ENCODE results near the gene AQP7. TPM values are rescaled to one million over a fixed set of nuclear protein-coding genes. Genes with fewer than 3 reads are reported as not detected.
"Not testable (repeated sequence)": the region's sequence is repeated elsewhere in the genome, so short reads cannot be mapped to it uniquely, and the experiment has no call there.

Gene AQP7
- total and polyA plus RNA-seq, 4 donors = 0.74 to 3.9 (median 1.5) TPM

- no peaks in the 10 kb centered on the region for H3K27me3 ChIP-seq (ENCODE audit: control insufficient read depth in 3 of 3, insufficient read depth in 3 of 3, low read length in 2 of 3)
- TF ChIP-seq CTCF (IDR thresholded peaks at IDR 0.05; ENCODE audit: control extremely low read depth, extremely low read depth) = no peak
- peaks cover 0 to 3% (median 0%) of the 10 kb centered on the region in 4 donors for H3K9me3 ChIP-seq (ENCODE audit: control insufficient read depth in 4 of 4, insufficient read depth in 3 of 4, low read length in 3 of 4)
- DNase-seq (no peak), ATAC-seq (ENCODE audit: insufficient read depth, low FRiP score) (no peak)
- H3K27ac ChIP-seq (ENCODE audit: low read depth in 1 of 2, low read length in 1 of 2) = no peak overlapping the region
- no peak overlapping the region for H3K4me3 ChIP-seq
- no peak overlapping the region for H3K9ac ChIP-seq (ENCODE audit: insufficient read depth in 1 of 2, low read length in 2 of 2)
- H3K4me1 ChIP-seq (ENCODE audit: control insufficient read depth in 5 of 5, insufficient read depth in 5 of 5, low read length in 5 of 5) = no peaks in the 10 kb centered on the region
- H3K36me3 ChIP-seq (ENCODE audit: control insufficient read depth in 4 of 4, insufficient read depth in 4 of 4, low read length in 4 of 4) = peaks cover 29 to 57% (median 45%) of the 10 kb centered on the region in 4 donors
- 91 to 100% methylated on average over 2 of the region's 2 CpGs for WGBS, 2 donors
These were observed 35.3 kb downstream of the AQP7 start for GRCh38 chr9:33366979-33367480.

- 97% methylated on average over 4 of the region's 4 CpGs for WGBS, 2 donors
- not testable (repeated sequence) for DNase-seq; H3K27me3 ChIP-seq (ENCODE audit: control insufficient read depth in 3 of 3, insufficient read depth in 3 of 3, low read length in 2 of 3); H3K27ac ChIP-seq (ENCODE audit: low read depth in 1 of 2, low read length in 1 of 2); ATAC-seq (ENCODE audit: insufficient read depth, low FRiP score); H3K4me1 ChIP-seq (ENCODE audit: control insufficient read depth in 5 of 5, insufficient read depth in 5 of 5, low read length in 5 of 5); H3K9ac ChIP-seq (ENCODE audit: insufficient read depth in 1 of 2, low read length in 2 of 2); H3K9me3 ChIP-seq (ENCODE audit: control insufficient read depth in 4 of 4, insufficient read depth in 3 of 4, low read length in 3 of 4); H3K4me3 ChIP-seq
- peaks cover 19 to 40% (median 27%) of the 10 kb centered on the region in 4 donors for H3K36me3 ChIP-seq (ENCODE audit: control insufficient read depth in 4 of 4, insufficient read depth in 4 of 4, low read length in 4 of 4)
These were observed 37.6 kb downstream of the AQP7 start for GRCh38 chr9:33364814-33365213.

- Histone ChIP-seq H3K27me3 (ENCODE audit: control insufficient read depth in 3 of 3, insufficient read depth in 3 of 3, low read length in 2 of 3) (no peaks in the 10 kb centered on the region), H3K9me3 (ENCODE audit: control insufficient read depth in 4 of 4, insufficient read depth in 3 of 4, low read length in 3 of 4) (peaks cover 0 to 3% (median 0%) of the 10 kb centered on the region in 4 donors), H3K36me3 (ENCODE audit: control insufficient read depth in 4 of 4, insufficient read depth in 4 of 4, low read length in 4 of 4) (peaks cover 19 to 40% (median 26%) of the 10 kb centered on the region in 4 donors), H3K4me1 (ENCODE audit: control insufficient read depth in 5 of 5, insufficient read depth in 5 of 5, low read length in 5 of 5) (no peaks in the 10 kb centered on the region), H3K9ac (ENCODE audit: insufficient read depth in 1 of 2, low read length in 2 of 2) (no peak overlapping the region), H3K27ac (ENCODE audit: low read depth in 1 of 2, low read length in 1 of 2) (no peak overlapping the region), H3K4me3 (no peak overlapping the region)
- TF ChIP-seq CTCF (IDR thresholded peaks at IDR 0.05; ENCODE audit: control extremely low read depth, extremely low read depth) = no peak
- ATAC-seq (ENCODE audit: insufficient read depth, low FRiP score) = no peak
- whole genome bisulfite sequencing, 2 donors = 92 to 96% methylated on average over 2 of the region's 2 CpGs
- no peak for DNase-seq
These were observed 38.2 kb downstream of the AQP7 start for GRCh38 chr9:33364127-33364526.

- H3K27ac ChIP-seq (ENCODE audit: low read depth in 1 of 2, low read length in 1 of 2); DNase-seq; H3K27me3 ChIP-seq (ENCODE audit: control insufficient read depth in 3 of 3, insufficient read depth in 3 of 3, low read length in 2 of 3); H3K4me3 ChIP-seq; H3K4me1 ChIP-seq (ENCODE audit: control insufficient read depth in 5 of 5, insufficient read depth in 5 of 5, low read length in 5 of 5); ATAC-seq (ENCODE audit: insufficient read depth, low FRiP score); H3K9ac ChIP-seq (ENCODE audit: insufficient read depth in 1 of 2, low read length in 2 of 2); H3K9me3 ChIP-seq (ENCODE audit: control insufficient read depth in 4 of 4, insufficient read depth in 3 of 4, low read length in 3 of 4): not testable (repeated sequence)
- peaks cover 8 to 11% (median 9%) of the 10 kb centered on the region in 4 donors for H3K36me3 ChIP-seq (ENCODE audit: control insufficient read depth in 4 of 4, insufficient read depth in 4 of 4, low read length in 4 of 4)
- 96% methylated on average over 3 of the region's 3 CpGs for WGBS, 2 donors
These were observed 43.7 kb downstream of the AQP7 start for GRCh38 chr9:33358641-33359040.

Measured in lung (tissue), 12 donors.